SH-SY5Y (cell line): ENCODE measurements around the gene PBOV1.

Experiments used
- GATA2 ChIP-seq: IDR thresholded peaks from 2 replicates; pipeline ENCODE4 v1.6.1; 2011; ENCODE audit warnings: mild to moderate bottlenecking, low read depth, low read length
- GATA3 ChIP-seq: IDR thresholded peaks from 2 replicates; pipeline ENCODE4 v1.6.1; 2011; ENCODE audit warnings: low read depth, mild to moderate bottlenecking, low read length, moderate library complexity

- TF ChIP-seq GATA2 (no peak), GATA3 (no peak)
Observed at GRCh38 chr6:138183790-138184134, 34.5 kb downstream of the PBOV1 start.
